GM10248 (cell line): ENCODE measurements around the gene COG5.

Experiments
- CTCF ChIA-PET: fragments of 300-600 bp; sonication (Branson Sonifier 250); formaldehyde crosslinking; extraction: SDS; loops from one replicate; lab custom pipeline; 2021; ENCODE audit warnings: antibody characterized with exemption; lab: Yijun Ruan, JAX
- POLR2A ChIA-PET: fragments of 350-650 bp; sonication (Branson Sonifier 250); formaldehyde crosslinking; extraction: SDS; loops from one replicate; lab custom pipeline; 2020; ENCODE audit warnings: antibody characterized with exemption; lab: Yijun Ruan, JAX
- DNase-seq: peaks from one replicate; pipeline ENCODE4 v3.0.0; 2012; ENCODE audit errors: extremely low spot score
- TF ChIP-seq, protein P1 (sequence below): IDR thresholded peaks from 2 replicates; pipeline ENCODE4 v1.5.1; 2012; ENCODE audit warnings: mild to moderate bottlenecking, low read depth; ENCODE audit errors: extremely low read depth, missing control alignments, control extremely low read depth

The COG5 gene

DNA sequence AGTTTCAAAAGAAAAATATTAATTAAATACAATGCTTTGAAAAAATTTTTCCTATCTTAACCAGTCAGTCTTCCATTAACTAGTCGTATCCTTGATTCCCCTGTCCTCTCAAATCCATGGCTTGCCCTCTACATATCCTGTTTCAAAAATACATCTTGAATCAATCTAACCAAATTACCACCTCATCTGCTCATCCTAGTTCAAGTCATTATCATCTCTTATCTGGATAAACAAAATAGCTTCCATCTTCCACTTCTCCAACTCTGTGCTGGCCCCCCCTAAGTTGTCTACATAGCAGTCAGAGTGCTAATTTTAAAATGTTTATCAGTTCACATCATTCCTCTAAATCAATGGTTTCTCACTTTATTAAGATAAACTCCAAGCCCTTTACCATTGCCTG is 269.5 kb downstream of the COG5 start:
- no peak for DNase-seq
- ChIA-PET CTCF (no interaction called here), POLR2A (no interaction called here)
- TF ChIP-seq, protein P1, sequence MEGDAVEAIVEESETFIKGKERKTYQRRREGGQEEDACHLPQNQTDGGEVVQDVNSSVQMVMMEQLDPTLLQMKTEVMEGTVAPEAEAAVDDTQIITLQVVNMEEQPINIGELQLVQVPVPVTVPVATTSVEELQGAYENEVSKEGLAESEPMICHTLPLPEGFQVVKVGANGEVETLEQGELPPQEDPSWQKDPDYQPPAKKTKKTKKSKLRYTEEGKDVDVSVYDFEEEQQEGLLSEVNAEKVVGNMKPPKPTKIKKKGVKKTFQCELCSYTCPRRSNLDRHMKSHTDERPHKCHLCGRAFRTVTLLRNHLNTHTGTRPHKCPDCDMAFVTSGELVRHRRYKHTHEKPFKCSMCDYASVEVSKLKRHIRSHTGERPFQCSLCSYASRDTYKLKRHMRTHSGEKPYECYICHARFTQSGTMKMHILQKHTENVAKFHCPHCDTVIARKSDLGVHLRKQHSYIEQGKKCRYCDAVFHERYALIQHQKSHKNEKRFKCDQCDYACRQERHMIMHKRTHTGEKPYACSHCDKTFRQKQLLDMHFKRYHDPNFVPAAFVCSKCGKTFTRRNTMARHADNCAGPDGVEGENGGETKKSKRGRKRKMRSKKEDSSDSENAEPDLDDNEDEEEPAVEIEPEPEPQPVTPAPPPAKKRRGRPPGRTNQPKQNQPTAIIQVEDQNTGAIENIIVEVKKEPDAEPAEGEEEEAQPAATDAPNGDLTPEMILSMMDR, result no peak

DNA sequence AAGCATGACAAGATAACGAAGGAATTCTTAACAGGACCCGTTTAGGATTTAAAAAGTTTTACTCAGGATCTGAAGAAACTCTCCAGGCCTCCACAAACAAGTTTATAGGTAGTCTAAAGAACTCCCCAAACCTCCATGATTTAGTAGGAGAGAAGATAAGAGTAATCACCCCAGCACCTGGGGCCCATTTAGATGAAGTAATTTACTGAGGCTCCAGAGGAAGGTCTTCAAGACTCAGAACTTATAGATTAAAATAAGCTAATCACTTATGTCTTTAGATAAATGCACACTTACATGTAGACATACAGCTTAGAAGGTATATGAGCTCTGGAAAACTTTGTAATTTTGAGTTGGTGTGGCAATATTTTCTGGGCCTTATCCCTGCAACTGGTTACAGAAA is 271.1 kb downstream of the COG5 start:
- ChIA-PET CTCF (interaction anchor here (1.0 to 1.9 kb wide), 2 partner anchors 18 to 84 kb away, joined by 3 to 4 read pairs; no protein-coding TSS in a partner anchor), POLR2A (no interaction called here)
- no peak for DNase-seq
- TF ChIP-seq, protein P1, result no peak

DNA sequence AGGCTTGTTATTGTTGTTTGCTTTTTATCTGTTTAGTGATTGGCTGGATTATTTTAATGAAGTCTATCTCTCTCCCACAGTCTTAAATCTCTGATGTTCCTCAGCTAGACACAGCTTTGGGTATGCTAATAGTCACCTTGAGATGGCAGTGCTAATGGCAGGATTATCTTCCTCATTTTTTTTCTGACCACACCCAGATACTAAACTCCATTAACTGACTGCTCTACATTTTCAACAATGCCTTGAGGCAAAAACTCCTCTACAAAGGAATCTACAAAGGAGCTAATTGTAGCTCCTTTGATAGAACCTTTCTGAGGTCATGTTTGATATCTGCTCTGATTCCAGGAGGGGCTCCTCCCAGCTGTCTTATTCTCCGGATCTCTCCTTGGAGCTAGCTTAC is 272.3 kb downstream of the COG5 start:
- no peak for DNase-seq
- POLR2A ChIA-PET, result no interaction called here
- CTCF ChIA-PET, result interaction anchor here (1.0 to 3.0 kb wide), 3 partner anchors 14 to 24 kb away, joined by 3 to 7 read pairs (median 4); no protein-coding TSS in a partner anchor
- TF ChIP-seq, protein P1, result no peak

DNA sequence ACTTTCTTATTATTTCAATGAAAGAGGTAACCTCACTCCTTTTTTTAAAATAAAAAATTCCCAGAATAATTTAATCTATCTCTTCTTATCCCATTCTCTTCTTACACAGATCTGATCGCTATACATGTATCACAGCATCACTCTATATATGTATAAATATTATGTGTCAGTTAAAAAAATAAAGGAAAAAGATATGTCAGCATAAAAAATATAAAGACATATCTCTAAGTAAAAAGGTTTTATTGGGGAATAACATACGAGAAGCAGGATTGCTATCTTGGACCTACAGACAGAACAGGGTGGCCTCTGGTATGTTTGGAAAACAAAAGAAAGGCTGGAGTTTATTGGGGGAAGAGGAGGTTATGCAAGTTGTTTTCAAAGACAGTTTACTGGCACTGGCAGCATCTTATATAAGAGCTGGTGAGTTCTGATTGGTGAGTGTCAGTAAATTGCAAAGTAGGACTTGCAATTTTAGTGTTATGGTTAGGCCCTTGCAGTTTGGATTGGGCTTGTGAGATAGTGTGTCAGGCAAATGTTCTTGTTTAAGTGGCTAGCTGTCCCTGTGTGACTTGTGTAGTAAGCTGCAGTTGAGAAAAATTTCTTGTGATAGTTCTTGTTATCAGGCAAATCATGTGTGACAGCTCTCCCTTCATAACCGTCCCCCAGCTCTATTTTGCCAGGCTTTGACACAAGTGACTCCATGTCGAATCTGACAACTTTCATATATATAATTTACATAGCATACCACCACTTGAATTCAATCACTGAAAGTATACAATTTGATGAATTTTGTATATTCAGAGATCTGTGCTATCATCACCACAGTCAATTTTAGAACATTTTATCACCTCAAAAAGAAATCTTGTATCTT is 276.7 kb downstream of the COG5 start:
- CTCF ChIA-PET, result interaction anchor here (0.9 kb wide), 1 partner anchor 87 kb away, joined by 4 read pairs; no protein-coding TSS in a partner anchor
- TF ChIP-seq, protein P1, result no peak
- POLR2A ChIA-PET, result no interaction called here
- no peak for DNase-seq

DNA sequence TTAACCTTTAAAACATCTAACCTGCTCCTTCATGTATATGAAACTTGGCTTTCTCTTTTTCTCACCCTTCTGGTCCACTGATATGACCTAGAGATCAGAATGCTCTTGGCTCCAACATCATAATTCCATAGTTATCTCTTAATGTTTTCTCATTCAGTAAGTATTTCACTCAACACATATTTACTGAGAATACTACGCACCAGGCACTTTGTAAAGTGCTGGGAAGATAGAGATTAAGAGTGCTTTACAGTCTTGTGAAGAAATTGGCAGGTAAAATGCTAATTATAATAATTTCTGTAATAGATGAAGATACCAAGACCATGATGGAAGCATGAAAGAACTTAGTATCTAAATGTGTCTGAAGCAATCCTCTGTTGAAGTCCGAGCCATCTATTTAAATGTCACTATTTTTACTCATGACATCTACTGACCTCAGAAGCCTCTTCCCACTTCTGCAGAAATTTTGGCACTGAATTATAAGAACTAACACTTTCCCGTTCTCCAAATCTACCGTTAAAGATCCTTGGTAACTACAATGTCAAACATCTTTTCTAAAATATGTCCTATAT is 278.7 kb downstream of the COG5 start:
- no peak for DNase-seq
- TF ChIP-seq, protein P1, result no peak
- ChIA-PET CTCF (no interaction called here), POLR2A (no interaction called here)

DNA sequence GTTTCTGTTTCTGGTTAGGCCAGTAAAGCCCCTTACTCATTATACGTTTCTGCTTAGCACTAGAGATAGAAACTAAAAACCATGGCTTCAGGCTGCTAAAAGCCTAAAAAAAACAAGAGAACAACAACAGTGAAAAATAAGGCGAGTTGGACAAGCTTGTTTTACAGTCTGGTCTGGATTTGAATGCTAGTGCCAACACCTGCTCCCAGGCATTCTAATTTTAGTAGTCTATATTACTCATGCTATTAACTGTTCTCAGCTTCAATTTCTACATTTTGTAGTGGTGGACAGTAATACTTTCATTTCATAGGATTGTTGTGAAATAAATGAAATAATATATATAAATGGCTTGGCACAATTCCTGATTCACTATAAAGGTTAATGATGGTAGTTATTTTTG is 286.4 kb downstream of the COG5 start:
- no peak for DNase-seq
- TF ChIP-seq, protein P1, result no peak
- POLR2A ChIA-PET, result no interaction called here
- CTCF ChIA-PET, result interaction anchor here (1.6 to 1.9 kb wide), 3 partner anchors 12 to 25 kb away, joined by 4 to 7 read pairs (median 4); no protein-coding TSS in a partner anchor
